Kidney glomerular epithelial cell (primary cell): ENCODE data around the gene ARMC7.
"Not testable (repeated sequence)": the region's sequence is repeated elsewhere in the genome, so short reads cannot be mapped to it uniquely, and the experiment has no call there.

ENCODE experiments used
- DNase-seq: peaks from one replicate; lab custom pipeline; 2025; lab: John Stamatoyannopoulos, UW

The ARMC7 gene

GRCh38 chr17:75154195-75155106 is 44.7 kb downstream of the ARMC7 start, which contains the start of gene JPT1:
Gene JPT1, minus strand, starts transcription at chr17:75154512. Its CDS starts 115 bp downstream, at chr17:75154397.
- DNase-seq = peak; percentile 94

- peak; percentile 67 for DNase-seq
Measured at GRCh38 chr17:75155191-75155601, 45.4 kb downstream of the ARMC7 start.

- not testable (repeated sequence) for DNase-seq
Measured at GRCh38 chr17:75158480-75158879, 48.7 kb downstream of the ARMC7 start.

GRCh38 chr17:75159196-75160031 is 49.6 kb downstream of the ARMC7 start:
- DNase-seq = peak; percentile 4

- DNase-seq = no peak
Measured at GRCh38 chr17:75160211-75160610, 50.4 kb downstream of the ARMC7 start.

GRCh38 chr17:75163074-75163473 is 53.3 kb downstream of the ARMC7 start:
- DNase-seq = no peak

GRCh38 chr17:75164606-75165005 is 54.8 kb downstream of the ARMC7 start:
- not testable (repeated sequence) for DNase-seq

GRCh38 chr17:75168998-75169397 is 59.2 kb downstream of the ARMC7 start:
- DNase-seq = no peak

GRCh38 chr17:75173526-75173925 is 63.8 kb downstream of the ARMC7 start:
- DNase-seq = no peak

GRCh38 chr17:75174996-75175395 is 65.2 kb downstream of the ARMC7 start:
- DNase-seq = no peak

GRCh38 chr17:75176625-75177024 is 66.9 kb downstream of the ARMC7 start:
- no peak for DNase-seq

GRCh38 chr17:75178453-75178852 is 68.7 kb downstream of the ARMC7 start:
- DNase-seq = peak; percentile 9
